GM10847 (cell line): Measurements from ENCODE around the gene KCNIP4.

Source experiments
- POLR2A ChIP-seq: IDR thresholded peaks from 2 replicates; pipeline ENCODE4 v1.6.1; 2011; ENCODE audit not compliant: insufficient read length; ENCODE audit errors: extremely low read depth

Gene KCNIP4

GRCh38 chr4:21476757-21477156 lies 471.8 kb downstream of the KCNIP4 start:
- no peak for TF ChIP-seq POLR2A

- TF ChIP-seq POLR2A = no peak
Measured at GRCh38 chr4:21474195-21474594, 474.4 kb downstream of the KCNIP4 start.

- TF ChIP-seq POLR2A = no peak
Measured at GRCh38 chr4:21470535-21470934, 478.0 kb downstream of the KCNIP4 start.

GRCh38 chr4:21469438-21470300 lies 478.9 kb downstream of the KCNIP4 start:
- TF ChIP-seq POLR2A = no peak

GRCh38 chr4:21467551-21467950 lies 481.0 kb downstream of the KCNIP4 start:
- no peak for TF ChIP-seq POLR2A

GRCh38 chr4:21457086-21457840 lies 491.3 kb downstream of the KCNIP4 start:
- no peak for TF ChIP-seq POLR2A

- TF ChIP-seq POLR2A = no peak
Measured at GRCh38 chr4:21454831-21455230, 493.7 kb downstream of the KCNIP4 start.

GRCh38 chr4:21454201-21454600 lies 494.4 kb downstream of the KCNIP4 start:
- TF ChIP-seq POLR2A = no peak

- TF ChIP-seq POLR2A = no peak
Measured at GRCh38 chr4:21452931-21453330, 495.6 kb downstream of the KCNIP4 start.

- no peak for TF ChIP-seq POLR2A
Measured at GRCh38 chr4:21451032-21451431, 497.5 kb downstream of the KCNIP4 start.

GRCh38 chr4:21450331-21450730 lies 498.2 kb downstream of the KCNIP4 start:
- TF ChIP-seq POLR2A = no peak

GRCh38 chr4:21447301-21448054 lies 501.1 kb downstream of the KCNIP4 start:
- no peak for TF ChIP-seq POLR2A

- TF ChIP-seq POLR2A = no peak
Measured at GRCh38 chr4:21420166-21420565, 528.4 kb downstream of the KCNIP4 start.

- TF ChIP-seq POLR2A = no peak
Measured at GRCh38 chr4:21415728-21416127, 532.8 kb downstream of the KCNIP4 start.

GRCh38 chr4:21413807-21414370 lies 534.7 kb downstream of the KCNIP4 start:
- no peak for TF ChIP-seq POLR2A

GRCh38 chr4:21411086-21411485 lies 537.5 kb downstream of the KCNIP4 start:
- no peak for TF ChIP-seq POLR2A

GRCh38 chr4:21410372-21410771 lies 538.2 kb downstream of the KCNIP4 start:
- no peak for TF ChIP-seq POLR2A
